ENCODE results near the gene SOHLH2.

DNA sequence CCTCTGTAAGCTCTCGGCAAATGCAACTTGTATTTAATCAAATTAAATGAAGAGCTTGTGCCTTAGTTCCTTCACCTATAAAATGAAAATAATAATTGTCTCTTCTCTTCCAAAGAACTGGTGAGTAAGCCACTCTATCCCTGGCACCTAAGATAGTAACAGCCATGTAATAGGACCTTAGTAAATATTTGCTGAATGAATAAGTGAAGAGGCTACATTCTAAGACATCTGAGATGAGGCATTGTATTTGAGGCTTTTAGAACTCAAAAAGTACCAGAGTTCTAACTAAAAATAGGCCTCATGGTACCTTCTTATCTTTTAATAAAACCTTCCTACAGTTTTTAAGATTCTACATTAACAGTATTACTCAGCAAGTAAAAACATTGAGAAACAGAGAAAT lies 65.9 kb downstream of the SOHLH2 start:
- no peak for TF ChIP-seq EZH2phosphoT487 (IDR thresholded peaks at IDR 0.05; ENCODE audit: borderline replicate concordance, low read depth, low read length)
- TF ChIP-seq, protein P1, sequence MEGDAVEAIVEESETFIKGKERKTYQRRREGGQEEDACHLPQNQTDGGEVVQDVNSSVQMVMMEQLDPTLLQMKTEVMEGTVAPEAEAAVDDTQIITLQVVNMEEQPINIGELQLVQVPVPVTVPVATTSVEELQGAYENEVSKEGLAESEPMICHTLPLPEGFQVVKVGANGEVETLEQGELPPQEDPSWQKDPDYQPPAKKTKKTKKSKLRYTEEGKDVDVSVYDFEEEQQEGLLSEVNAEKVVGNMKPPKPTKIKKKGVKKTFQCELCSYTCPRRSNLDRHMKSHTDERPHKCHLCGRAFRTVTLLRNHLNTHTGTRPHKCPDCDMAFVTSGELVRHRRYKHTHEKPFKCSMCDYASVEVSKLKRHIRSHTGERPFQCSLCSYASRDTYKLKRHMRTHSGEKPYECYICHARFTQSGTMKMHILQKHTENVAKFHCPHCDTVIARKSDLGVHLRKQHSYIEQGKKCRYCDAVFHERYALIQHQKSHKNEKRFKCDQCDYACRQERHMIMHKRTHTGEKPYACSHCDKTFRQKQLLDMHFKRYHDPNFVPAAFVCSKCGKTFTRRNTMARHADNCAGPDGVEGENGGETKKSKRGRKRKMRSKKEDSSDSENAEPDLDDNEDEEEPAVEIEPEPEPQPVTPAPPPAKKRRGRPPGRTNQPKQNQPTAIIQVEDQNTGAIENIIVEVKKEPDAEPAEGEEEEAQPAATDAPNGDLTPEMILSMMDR (conservative IDR thresholded peaks at IDR 0.05; ENCODE audit: low read length): no peak
